GM19193 (cell line): Measurements from ENCODE around the gene CHMP3.

ENCODE experiments used
- POLR2A ChIP-seq: IDR thresholded peaks from 4 replicates; pipeline ENCODE4 v1.6.1; 2011; ENCODE audit not compliant: insufficient read depth, insufficient read length; ENCODE audit errors: extremely low read depth

Gene CHMP3

GRCh38 chr2:86513948-86514660 lies 49.1 kb downstream of the CHMP3 start:
- no peak for TF ChIP-seq POLR2A

- TF ChIP-seq POLR2A, result no peak
Observed at GRCh38 chr2:86512892-86513291, 50.4 kb downstream of the CHMP3 start.

GRCh38 chr2:86512034-86512433 lies 51.2 kb downstream of the CHMP3 start:
- no peak for TF ChIP-seq POLR2A

GRCh38 chr2:86510436-86510933 lies 52.8 kb downstream of the CHMP3 start:
- no peak for TF ChIP-seq POLR2A

GRCh38 chr2:86507600-86507999 lies 55.6 kb downstream of the CHMP3 start:
- TF ChIP-seq POLR2A, result no peak

- TF ChIP-seq POLR2A, result no peak
Observed at GRCh38 chr2:86500325-86501083, 62.7 kb downstream of the CHMP3 start.

GRCh38 chr2:86499326-86499725 lies 63.9 kb downstream of the CHMP3 start:
- TF ChIP-seq POLR2A, result no peak

GRCh38 chr2:86498468-86499260 lies 64.6 kb downstream of the CHMP3 start:
- no peak for TF ChIP-seq POLR2A

GRCh38 chr2:86492048-86492453 lies 71.2 kb downstream of the CHMP3 start:
- TF ChIP-seq POLR2A, result no peak

GRCh38 chr2:86491088-86491487 lies 72.2 kb downstream of the CHMP3 start:
- no peak for TF ChIP-seq POLR2A

GRCh38 chr2:86490245-86490644 lies 73.0 kb downstream of the CHMP3 start:
- TF ChIP-seq POLR2A, result no peak

- TF ChIP-seq POLR2A, result no peak
Observed at GRCh38 chr2:86489542-86489941, 73.7 kb downstream of the CHMP3 start.

GRCh38 chr2:86488561-86489250 lies 74.5 kb downstream of the CHMP3 start:
- no peak for TF ChIP-seq POLR2A

- no peak for TF ChIP-seq POLR2A
Observed at GRCh38 chr2:86487062-86487461, 76.2 kb downstream of the CHMP3 start.

GRCh38 chr2:86485802-86486201 lies 77.4 kb downstream of the CHMP3 start:
- no peak for TF ChIP-seq POLR2A

GRCh38 chr2:86485103-86485502 lies 78.1 kb downstream of the CHMP3 start:
- TF ChIP-seq POLR2A, result no peak

GRCh38 chr2:86484385-86484784 lies 78.9 kb downstream of the CHMP3 start:
- TF ChIP-seq POLR2A, result no peak
